PFSK-1 (cell line): ENCODE results near the gene PTPRM.

Experiments used
- POLR2AphosphoS5 ChIP-seq: IDR thresholded peaks from 2 replicates; pipeline ENCODE4 v1.6.1; 2012; ENCODE audit warnings: low read depth, mild to moderate bottlenecking, control low read depth, low read length, moderate library complexity
- SIN3A ChIP-seq: IDR thresholded peaks from 2 replicates; pipeline ENCODE4 v1.6.1; 2012; ENCODE audit warnings: mild to moderate bottlenecking, low read length, moderate library complexity, borderline replicate concordance; ENCODE audit not compliant: insufficient read depth
- TAF1 ChIP-seq: IDR thresholded peaks from 2 replicates; pipeline ENCODE4 v1.6.1; 2012; ENCODE audit warnings: low read length, control low read depth, borderline replicate concordance; ENCODE audit not compliant: insufficient read depth
- TF ChIP-seq, protein P1 (sequence below), 2 experiments: IDR thresholded peaks; 2 replicates each; pipeline versions ENCODE4 v1.6.1 to v1.8.0; 2011 to 2012; ENCODE audit warnings: low read depth in 2 of 2, low read length in 2 of 2, control low read depth in 1 of 2, inconsistent platforms in 1 of 2, mild to moderate bottlenecking in 1 of 2, moderate library complexity in 1 of 2; ENCODE audit not compliant: insufficient read depth in 1 of 2

- TF ChIP-seq SIN3A: no peak
- no peak for TF ChIP-seq TAF1
- TF ChIP-seq, protein P1, sequence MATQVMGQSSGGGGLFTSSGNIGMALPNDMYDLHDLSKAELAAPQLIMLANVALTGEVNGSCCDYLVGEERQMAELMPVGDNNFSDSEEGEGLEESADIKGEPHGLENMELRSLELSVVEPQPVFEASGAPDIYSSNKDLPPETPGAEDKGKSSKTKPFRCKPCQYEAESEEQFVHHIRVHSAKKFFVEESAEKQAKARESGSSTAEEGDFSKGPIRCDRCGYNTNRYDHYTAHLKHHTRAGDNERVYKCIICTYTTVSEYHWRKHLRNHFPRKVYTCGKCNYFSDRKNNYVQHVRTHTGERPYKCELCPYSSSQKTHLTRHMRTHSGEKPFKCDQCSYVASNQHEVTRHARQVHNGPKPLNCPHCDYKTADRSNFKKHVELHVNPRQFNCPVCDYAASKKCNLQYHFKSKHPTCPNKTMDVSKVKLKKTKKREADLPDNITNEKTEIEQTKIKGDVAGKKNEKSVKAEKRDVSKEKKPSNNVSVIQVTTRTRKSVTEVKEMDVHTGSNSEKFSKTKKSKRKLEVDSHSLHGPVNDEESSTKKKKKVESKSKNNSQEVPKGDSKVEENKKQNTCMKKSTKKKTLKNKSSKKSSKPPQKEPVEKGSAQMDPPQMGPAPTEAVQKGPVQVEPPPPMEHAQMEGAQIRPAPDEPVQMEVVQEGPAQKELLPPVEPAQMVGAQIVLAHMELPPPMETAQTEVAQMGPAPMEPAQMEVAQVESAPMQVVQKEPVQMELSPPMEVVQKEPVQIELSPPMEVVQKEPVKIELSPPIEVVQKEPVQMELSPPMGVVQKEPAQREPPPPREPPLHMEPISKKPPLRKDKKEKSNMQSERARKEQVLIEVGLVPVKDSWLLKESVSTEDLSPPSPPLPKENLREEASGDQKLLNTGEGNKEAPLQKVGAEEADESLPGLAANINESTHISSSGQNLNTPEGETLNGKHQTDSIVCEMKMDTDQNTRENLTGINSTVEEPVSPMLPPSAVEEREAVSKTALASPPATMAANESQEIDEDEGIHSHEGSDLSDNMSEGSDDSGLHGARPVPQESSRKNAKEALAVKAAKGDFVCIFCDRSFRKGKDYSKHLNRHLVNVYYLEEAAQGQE (IDR thresholded peaks at IDR 0.05; ENCODE audit: insufficient read depth in 1 of 2, low read depth in 2 of 2, low read length in 2 of 2): no peak
- no peak for TF ChIP-seq POLR2AphosphoS5
Observed at GRCh38 chr18:7748251-7749007, 181.3 kb downstream of the PTPRM start.
